Liver (tissue), 9 donors: ENCODE results near the gene ITPK1. TPM values are rescaled to one million over a fixed set of nuclear protein-coding genes. Genes with fewer than 3 reads are reported as not detected.

Experiments used
- DNase-seq: peaks from one replicate; pipeline ENCODE4 v3.0.0-alpha.2; 2017; ENCODE audit warnings: low spot score
- H3K27ac ChIP-seq, 2 donors: one replicate each; pipeline ENCODE4 v1.7.0; 2013; ENCODE audit warnings: inconsistent platforms in 2 of 2, low read length in 2 of 2, control low read depth in 1 of 2, low read depth in 1 of 2, mild to moderate bottlenecking in 1 of 2
- H3K27me3 ChIP-seq, 4 donors: one replicate each; pipeline versions ENCODE4 v1.6.1 to v1.7.0; 2013; ENCODE audit warnings: low read length in 3 of 4, inconsistent platforms in 1 of 4, mild to moderate bottlenecking in 1 of 4, moderate library complexity in 1 of 4; ENCODE audit not compliant: control insufficient read depth in 4 of 4, insufficient read depth in 4 of 4
- H3K36me3 ChIP-seq, 4 donors: one replicate each; pipeline versions ENCODE4 v1.6.1 to v1.7.0; 2013; ENCODE audit warnings: low read length in 3 of 4, mild to moderate bottlenecking in 3 of 4, low read depth in 1 of 4, moderate library complexity in 1 of 4; ENCODE audit not compliant: control insufficient read depth in 4 of 4, insufficient read depth in 3 of 4
- H3K4me1 ChIP-seq, 4 donors: one replicate each; pipeline versions ENCODE4 v1.6.1 to v1.7.0; 2013; ENCODE audit warnings: low read length in 3 of 4, mild to moderate bottlenecking in 3 of 4, moderate library complexity in 1 of 4; ENCODE audit not compliant: control insufficient read depth in 4 of 4, insufficient read depth in 4 of 4
- H3K4me3 ChIP-seq, 3 donors: one replicate each; pipeline versions ENCODE4 v1.6.1 to v1.7.0; 2013; ENCODE audit warnings: low read length in 3 of 3, control low read depth in 1 of 3, low read depth in 1 of 3, mild to moderate bottlenecking in 1 of 3
- H3K9ac ChIP-seq, 2 donors: one replicate each; pipeline ENCODE4 v1.7.0; 2013; ENCODE audit warnings: low read length in 2 of 2, mild to moderate bottlenecking in 2 of 2, moderate library complexity in 2 of 2, control low read depth in 1 of 2, low read depth in 1 of 2
- H3K9me3 ChIP-seq, 4 donors: one replicate each; pipeline versions ENCODE4 v1.6.1 to v1.7.0; 2013; ENCODE audit warnings: low read length in 3 of 4; ENCODE audit not compliant: control insufficient read depth in 4 of 4
- FOXA1 ChIP-seq: IDR thresholded peaks from 2 replicates; pipeline ENCODE4 v1.6.1; 2016; ENCODE audit warnings: antibody characterized with exemption
- FOXA2 ChIP-seq: IDR thresholded peaks from 2 replicates; pipeline ENCODE4 v1.6.1; 2016; ENCODE audit warnings: antibody characterized with exemption
- GABPA ChIP-seq, 2 donors: IDR thresholded peaks in 1 of 2; conservative IDR thresholded peaks in 1 of 2; 2 replicates each; pipeline ENCODE4 v1.6.1; 2016; ENCODE audit warnings: antibody characterized with exemption in 2 of 2, mild to moderate bottlenecking in 1 of 2, moderate library complexity in 1 of 2
- HNF4A ChIP-seq, 2 donors: conservative IDR thresholded peaks; 2 replicates each; pipeline ENCODE4 v1.6.1; 2016; ENCODE audit warnings: antibody characterized with exemption in 2 of 2, mild to moderate bottlenecking in 2 of 2
- HNF4G ChIP-seq: IDR thresholded peaks from 2 replicates; pipeline ENCODE4 v1.6.1; 2016; ENCODE audit warnings: antibody characterized with exemption
- JUND ChIP-seq, 2 donors: IDR thresholded peaks; 2 replicates each; pipeline ENCODE4 v1.6.1; 2016; ENCODE audit warnings: antibody characterized with exemption in 2 of 2
- NR2F2 ChIP-seq: IDR thresholded peaks from 2 replicates; pipeline ENCODE4 v1.6.1; 2016; ENCODE audit warnings: antibody characterized with exemption
- RAD21 ChIP-seq, 2 donors: IDR thresholded peaks; 2 replicates each; pipeline ENCODE4 v1.6.1; 2016; ENCODE audit warnings: antibody characterized with exemption in 2 of 2, mild to moderate bottlenecking in 2 of 2
- SP1 ChIP-seq: IDR thresholded peaks from 2 replicates; pipeline ENCODE4 v1.6.1; 2018; ENCODE audit warnings: antibody characterized with exemption, mild to moderate bottlenecking
- YY1 ChIP-seq: IDR thresholded peaks from 2 replicates; pipeline ENCODE4 v1.6.1; 2016; ENCODE audit warnings: antibody characterized with exemption, mild to moderate bottlenecking
- WGBS: extraction: QIAGEN DNeasy Blood & Tissue Kit; methylation state at CpG from one replicate; pipeline ENCODE4 v1.1.7; 2013; 5-methylcytosine and 5-hydroxymethylcytosine counted together
- polyA plus RNA-seq, 2 donors: library from polyadenylated mRNA; stranded (reverse) in 1 of 2; unstranded in 1 of 2; fragments of 200-250 nt in 1 of 2; fragments of >200 nt in 1 of 2; fragmentation: Nextera tagmentation in 1 of 2; extraction: Ambion mirVana in 1 of 2; gene quantifications; one replicate each; pipeline versions ENCODE4 v1.2.1 to v1.2.3, GENCODE V29; 2013 to 2015
- total RNA-seq, 2 donors: library from RNA; depleted of rRNA; stranded (reverse); fragments of >200 nt; gene quantifications; one replicate each; pipeline ENCODE4 v1.2.3, GENCODE V29; 2014
- TF ChIP-seq, protein P1 (sequence below): IDR thresholded peaks from 2 replicates; pipeline ENCODE4 v1.6.1; 2016; ENCODE audit warnings: antibody characterized with exemption
- TF ChIP-seq, protein P2 (sequence below): IDR thresholded peaks from 2 replicates; pipeline ENCODE4 v1.6.1; 2016; ENCODE audit warnings: antibody characterized with exemption, mild to moderate bottlenecking
- TF ChIP-seq, protein P3 (sequence below): IDR thresholded peaks from 2 replicates; pipeline ENCODE4 v1.6.1; 2016; ENCODE audit warnings: antibody characterized with exemption
- TF ChIP-seq, protein P4 (sequence below): fragments of 150-350 bp; IDR thresholded peaks from 2 replicates; pipeline ENCODE4 v1.5.1; 2017; ENCODE audit warnings: improper control_type of control experiment, low read depth, low read length; ENCODE audit not compliant: missing input control
- TF ChIP-seq, protein P5 (sequence below): IDR thresholded peaks from 2 replicates; pipeline ENCODE4 v1.6.1; 2016; ENCODE audit warnings: antibody characterized with exemption
- donor health status: healthy.
- donor health status: healthy.
- donor health status: healthy.
- donor health status: healthy.
- donor health status: healthy.

Gene ITPK1
- total and polyA plus RNA-seq, 4 donors: 9.0 to 41.2 (median 20.4) TPM

DNA sequence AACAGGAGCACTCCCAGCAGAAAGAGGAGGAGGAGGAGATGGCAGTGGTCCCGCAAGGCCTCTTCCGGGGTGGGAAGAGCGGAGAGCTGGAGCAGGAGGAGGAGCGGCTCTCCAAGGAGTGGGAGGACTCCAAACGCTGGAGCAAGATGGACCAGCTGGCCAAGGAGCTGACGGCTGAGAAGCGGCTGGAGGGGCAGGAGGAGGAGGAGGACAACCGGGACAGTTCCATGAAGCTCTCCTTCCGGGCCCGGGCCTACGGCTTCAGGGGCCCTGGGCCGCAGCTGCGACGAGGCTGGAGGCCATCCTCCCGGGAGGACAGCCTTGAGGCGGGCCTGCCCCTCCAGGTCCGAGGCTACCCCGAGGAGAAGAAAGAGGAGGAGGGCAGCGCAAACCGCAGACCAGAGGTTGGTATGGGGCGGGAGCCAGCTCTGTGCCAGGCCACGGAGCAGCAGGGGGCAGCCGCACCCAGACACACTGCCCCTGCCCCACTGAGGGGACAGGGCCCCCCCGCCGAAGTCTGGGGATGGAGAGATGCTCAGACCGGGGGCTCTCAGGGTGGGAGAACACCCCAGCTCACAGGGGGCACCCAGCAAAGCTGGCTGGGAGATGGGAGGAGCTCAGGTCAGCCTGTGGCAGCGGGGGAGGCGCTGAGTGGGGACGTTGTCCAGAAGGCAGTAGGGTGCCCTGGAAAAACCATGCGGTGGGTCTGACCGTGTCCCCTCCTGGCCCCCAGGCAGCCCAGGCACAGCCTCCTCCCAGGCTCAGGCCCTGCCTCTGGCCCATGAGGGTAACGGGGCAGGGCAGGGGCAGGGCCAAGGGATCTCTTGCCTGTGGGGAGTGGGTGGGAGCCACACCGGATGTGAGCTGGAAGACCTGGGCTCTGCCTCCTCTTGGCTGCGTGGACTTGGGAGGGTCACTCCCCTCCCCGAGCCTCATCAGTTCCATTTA lies 183.0 kb downstream of the ITPK1 start:
- no peak for DNase-seq
- H3K27me3 ChIP-seq: no peaks in the 10 kb centered on the region
- H3K36me3 ChIP-seq: peaks cover 0 to 2% (median 0%) of the 10 kb centered on the region in 4 donors
- no peak overlapping the region for H3K9ac ChIP-seq
- no peak overlapping the region for H3K4me3 ChIP-seq
- H3K27ac ChIP-seq: no peak overlapping the region
- H3K4me1 ChIP-seq: no peaks in the 10 kb centered on the region
- no peaks in the 10 kb centered on the region for H3K9me3 ChIP-seq
- no peak for TF ChIP-seq JUND (IDR thresholded peaks at IDR 0.05)
- 91% methylated on average over 35 of the region's 35 CpGs for WGBS

DNA sequence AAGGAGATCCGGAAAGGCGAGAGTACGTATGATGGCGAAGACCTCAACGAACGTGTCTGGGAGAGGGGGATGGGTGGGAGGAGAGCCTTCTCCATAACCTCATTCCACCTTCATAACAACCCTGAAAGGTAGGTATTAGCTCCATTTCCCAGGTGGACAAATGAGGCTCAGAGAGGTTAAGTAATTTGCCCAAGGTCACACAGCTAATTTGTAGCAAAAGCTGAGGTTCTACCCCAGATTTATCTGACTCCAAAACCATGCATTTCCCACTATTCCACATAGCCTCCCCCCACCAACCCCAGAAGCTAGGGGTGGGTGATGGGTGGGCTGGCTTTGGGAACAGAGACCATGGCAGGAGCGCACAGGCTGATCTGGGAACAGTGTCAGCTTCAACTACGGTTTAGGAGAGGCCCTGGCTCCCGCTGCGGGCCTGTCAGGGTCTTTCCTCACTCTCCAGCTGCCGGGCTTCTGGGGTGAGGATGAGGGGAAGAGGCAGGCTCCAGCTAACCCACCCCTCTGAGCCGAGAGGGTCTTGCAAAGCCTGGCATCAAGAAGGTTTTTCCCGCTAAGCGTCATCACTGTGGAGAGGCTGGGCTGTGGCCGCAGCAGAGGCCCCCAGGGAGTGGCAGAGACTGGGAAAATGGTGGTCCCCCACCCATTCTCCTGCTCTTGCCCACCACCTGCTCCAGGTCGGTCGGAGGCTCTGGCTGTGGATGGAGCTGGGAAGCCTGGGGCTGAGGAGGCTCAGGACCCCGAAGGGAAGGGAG lies 183.9 kb downstream of the ITPK1 start:
- no peak for DNase-seq
- H3K9me3 ChIP-seq: no peaks in the 10 kb centered on the region
- TF ChIP-seq, protein P1, sequence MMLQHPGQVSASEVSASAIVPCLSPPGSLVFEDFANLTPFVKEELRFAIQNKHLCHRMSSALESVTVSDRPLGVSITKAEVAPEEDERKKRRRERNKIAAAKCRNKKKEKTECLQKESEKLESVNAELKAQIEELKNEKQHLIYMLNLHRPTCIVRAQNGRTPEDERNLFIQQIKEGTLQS: no peak
- TF ChIP-seq FOXA2 (no peak), HNF4G (no peak), HNF4A (conservative IDR thresholded peaks at IDR 0.05) (no peak)
- no peak overlapping the region for H3K4me3 ChIP-seq
- H3K27ac ChIP-seq: no peak overlapping the region
- H3K36me3 ChIP-seq: peaks cover 0 to under 1% (median 0%) of the 10 kb centered on the region in 4 donors
- 93% methylated on average over 18 of the region's 18 CpGs for WGBS
- no peak overlapping the region for H3K9ac ChIP-seq
- H3K4me1 ChIP-seq: no peaks in the 10 kb centered on the region
- H3K27me3 ChIP-seq: no peaks in the 10 kb centered on the region

DNA sequence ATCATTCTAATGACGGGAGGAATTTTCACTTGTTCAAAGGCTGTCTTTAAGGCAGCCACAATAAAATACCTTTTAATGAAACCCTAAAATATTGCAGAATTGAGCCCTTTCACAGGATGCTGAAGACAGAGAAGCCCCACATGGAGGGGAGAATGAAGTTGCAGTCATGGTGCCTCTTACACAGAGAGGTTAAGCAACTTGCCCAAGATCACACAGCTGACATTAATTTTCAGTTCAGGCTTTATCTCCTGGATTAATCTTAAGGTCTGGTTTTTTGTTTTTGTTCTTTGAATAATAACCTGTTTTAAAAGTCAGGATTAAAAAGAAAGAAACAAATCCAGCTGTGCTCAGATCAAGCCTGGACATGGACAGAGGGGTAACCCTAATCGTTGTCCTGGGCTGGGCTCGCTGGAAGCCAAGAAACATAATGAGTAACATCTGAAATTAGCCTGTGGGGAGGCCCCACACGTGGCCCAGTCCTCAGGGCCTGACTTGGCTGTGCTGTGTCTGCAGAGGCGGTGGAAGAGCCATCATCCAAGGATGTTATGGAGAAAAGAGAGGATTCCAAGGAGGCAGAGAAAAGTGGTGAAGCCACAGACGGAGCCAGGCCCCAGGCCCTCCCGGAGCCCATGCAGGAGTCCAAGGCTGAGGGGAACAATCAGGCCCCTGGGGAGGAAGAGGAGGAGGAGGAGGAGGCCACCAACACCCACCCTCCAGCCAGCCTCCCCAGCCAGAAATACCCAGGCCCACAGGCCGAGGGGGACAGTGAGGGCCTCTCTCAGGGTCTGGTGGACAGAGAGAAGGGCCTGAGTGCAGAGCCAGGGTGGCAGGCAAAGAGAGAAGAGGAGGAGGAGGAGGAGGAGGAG lies 184.8 kb downstream of the ITPK1 start:
- Histone ChIP-seq H3K4me1 (no peaks in the 10 kb centered on the region), H3K27me3 (peaks cover 0 to 2% (median 0%) of the 10 kb centered on the region in 4 donors), H3K9me3 (no peaks in the 10 kb centered on the region), H3K4me3 (no peak overlapping the region), H3K36me3 (no peaks in the 10 kb centered on the region), H3K27ac (no peak overlapping the region), H3K9ac (no peak overlapping the region)
- no peak for DNase-seq
- TF ChIP-seq NR2F2 (no peak), SP1 (no peak), HNF4G (no peak), GABPA (IDR thresholded peaks at IDR 0.05 in 1 of 2, conservative IDR thresholded peaks at IDR 0.05 in 1 of 2) (no peak), FOXA1 (no peak), YY1 (no peak), HNF4A (conservative IDR thresholded peaks at IDR 0.05) (no peak), RAD21 (IDR thresholded peaks at IDR 0.05) (no peak)
- TF ChIP-seq, protein P2, sequence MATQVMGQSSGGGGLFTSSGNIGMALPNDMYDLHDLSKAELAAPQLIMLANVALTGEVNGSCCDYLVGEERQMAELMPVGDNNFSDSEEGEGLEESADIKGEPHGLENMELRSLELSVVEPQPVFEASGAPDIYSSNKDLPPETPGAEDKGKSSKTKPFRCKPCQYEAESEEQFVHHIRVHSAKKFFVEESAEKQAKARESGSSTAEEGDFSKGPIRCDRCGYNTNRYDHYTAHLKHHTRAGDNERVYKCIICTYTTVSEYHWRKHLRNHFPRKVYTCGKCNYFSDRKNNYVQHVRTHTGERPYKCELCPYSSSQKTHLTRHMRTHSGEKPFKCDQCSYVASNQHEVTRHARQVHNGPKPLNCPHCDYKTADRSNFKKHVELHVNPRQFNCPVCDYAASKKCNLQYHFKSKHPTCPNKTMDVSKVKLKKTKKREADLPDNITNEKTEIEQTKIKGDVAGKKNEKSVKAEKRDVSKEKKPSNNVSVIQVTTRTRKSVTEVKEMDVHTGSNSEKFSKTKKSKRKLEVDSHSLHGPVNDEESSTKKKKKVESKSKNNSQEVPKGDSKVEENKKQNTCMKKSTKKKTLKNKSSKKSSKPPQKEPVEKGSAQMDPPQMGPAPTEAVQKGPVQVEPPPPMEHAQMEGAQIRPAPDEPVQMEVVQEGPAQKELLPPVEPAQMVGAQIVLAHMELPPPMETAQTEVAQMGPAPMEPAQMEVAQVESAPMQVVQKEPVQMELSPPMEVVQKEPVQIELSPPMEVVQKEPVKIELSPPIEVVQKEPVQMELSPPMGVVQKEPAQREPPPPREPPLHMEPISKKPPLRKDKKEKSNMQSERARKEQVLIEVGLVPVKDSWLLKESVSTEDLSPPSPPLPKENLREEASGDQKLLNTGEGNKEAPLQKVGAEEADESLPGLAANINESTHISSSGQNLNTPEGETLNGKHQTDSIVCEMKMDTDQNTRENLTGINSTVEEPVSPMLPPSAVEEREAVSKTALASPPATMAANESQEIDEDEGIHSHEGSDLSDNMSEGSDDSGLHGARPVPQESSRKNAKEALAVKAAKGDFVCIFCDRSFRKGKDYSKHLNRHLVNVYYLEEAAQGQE: no peak
- TF ChIP-seq, protein P3, sequence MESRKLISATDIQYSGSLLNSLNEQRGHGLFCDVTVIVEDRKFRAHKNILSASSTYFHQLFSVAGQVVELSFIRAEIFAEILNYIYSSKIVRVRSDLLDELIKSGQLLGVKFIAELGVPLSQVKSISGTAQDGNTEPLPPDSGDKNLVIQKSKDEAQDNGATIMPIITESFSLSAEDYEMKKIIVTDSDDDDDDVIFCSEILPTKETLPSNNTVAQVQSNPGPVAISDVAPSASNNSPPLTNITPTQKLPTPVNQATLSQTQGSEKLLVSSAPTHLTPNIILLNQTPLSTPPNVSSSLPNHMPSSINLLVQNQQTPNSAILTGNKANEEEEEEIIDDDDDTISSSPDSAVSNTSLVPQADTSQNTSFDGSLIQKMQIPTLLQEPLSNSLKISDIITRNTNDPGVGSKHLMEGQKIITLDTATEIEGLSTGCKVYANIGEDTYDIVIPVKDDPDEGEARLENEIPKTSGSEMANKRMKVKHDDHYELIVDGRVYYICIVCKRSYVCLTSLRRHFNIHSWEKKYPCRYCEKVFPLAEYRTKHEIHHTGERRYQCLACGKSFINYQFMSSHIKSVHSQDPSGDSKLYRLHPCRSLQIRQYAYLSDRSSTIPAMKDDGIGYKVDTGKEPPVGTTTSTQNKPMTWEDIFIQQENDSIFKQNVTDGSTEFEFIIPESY: no peak
- TF ChIP-seq, protein P4, sequence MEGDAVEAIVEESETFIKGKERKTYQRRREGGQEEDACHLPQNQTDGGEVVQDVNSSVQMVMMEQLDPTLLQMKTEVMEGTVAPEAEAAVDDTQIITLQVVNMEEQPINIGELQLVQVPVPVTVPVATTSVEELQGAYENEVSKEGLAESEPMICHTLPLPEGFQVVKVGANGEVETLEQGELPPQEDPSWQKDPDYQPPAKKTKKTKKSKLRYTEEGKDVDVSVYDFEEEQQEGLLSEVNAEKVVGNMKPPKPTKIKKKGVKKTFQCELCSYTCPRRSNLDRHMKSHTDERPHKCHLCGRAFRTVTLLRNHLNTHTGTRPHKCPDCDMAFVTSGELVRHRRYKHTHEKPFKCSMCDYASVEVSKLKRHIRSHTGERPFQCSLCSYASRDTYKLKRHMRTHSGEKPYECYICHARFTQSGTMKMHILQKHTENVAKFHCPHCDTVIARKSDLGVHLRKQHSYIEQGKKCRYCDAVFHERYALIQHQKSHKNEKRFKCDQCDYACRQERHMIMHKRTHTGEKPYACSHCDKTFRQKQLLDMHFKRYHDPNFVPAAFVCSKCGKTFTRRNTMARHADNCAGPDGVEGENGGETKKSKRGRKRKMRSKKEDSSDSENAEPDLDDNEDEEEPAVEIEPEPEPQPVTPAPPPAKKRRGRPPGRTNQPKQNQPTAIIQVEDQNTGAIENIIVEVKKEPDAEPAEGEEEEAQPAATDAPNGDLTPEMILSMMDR: no peak
- TF ChIP-seq, protein P5, sequence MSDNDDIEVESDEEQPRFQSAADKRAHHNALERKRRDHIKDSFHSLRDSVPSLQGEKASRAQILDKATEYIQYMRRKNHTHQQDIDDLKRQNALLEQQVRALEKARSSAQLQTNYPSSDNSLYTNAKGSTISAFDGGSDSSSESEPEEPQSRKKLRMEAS: no peak
- TF ChIP-seq, protein P1: no peak
- WGBS: 85% methylated on average over 8 of the region's 8 CpGs
